Endothelial cell of umbilical vein (primary cell): ENCODE measurements around the gene GPX5. TPM values are rescaled to one million over a fixed set of nuclear protein-coding genes. Genes with fewer than 3 reads are reported as not detected.

Source experiments
- BruUV-seq: library from RNA; stranded (reverse); fragments of 400-500 nt; replicated peaks from 2 replicates; lab custom pipeline; 2021; lab: Mats Ljungman, UMichigan
- CTCF ChIA-PET: fragments of 300-600, 350-600 bp; sonication (Branson Sonifier 250); formaldehyde crosslinking; loops from one replicate; lab custom pipeline; 2021; ENCODE audit warnings: antibody characterized with exemption, inconsistent platforms; lab: Charles Lee
- POLR2A ChIA-PET: fragments of 300-600, 350-600 bp; sonication (Branson Sonifier 250); formaldehyde crosslinking; loops from one replicate; lab custom pipeline; 2021; ENCODE audit warnings: antibody characterized with exemption, inconsistent platforms; lab: Charles Lee
- DNase-seq: peaks from one replicate; pipeline ENCODE4 v3.0.0-alpha.2; 2011; ENCODE audit warnings: low read depth, low spot score
- FAIRE-seq: peaks from 2 replicates; lab custom pipeline; 2011; peaks lifted over from hg19 to GRCh38; lab: Jason Lieb, UNC
- H2AFZ ChIP-seq: 2 replicates; pipeline ENCODE4 v1.6.0; 2012; ENCODE audit warnings: low read depth, low read length, control low read depth, inconsistent platforms
- H3K27ac ChIP-seq: 2 replicates; pipeline ENCODE4 v1.5.1; 2011; ENCODE audit warnings: low read depth, mild to moderate bottlenecking, control low read depth, low read length, moderate library complexity; ENCODE audit not compliant: insufficient read depth
- H3K27me3 ChIP-seq, 2 experiments: 2 replicates each; pipeline versions ENCODE4 v1.6.0 to v1.6.1; 2011; ENCODE audit warnings: low read length in 2 of 2, mixed read lengths in 1 of 2; ENCODE audit not compliant: control insufficient read depth in 2 of 2, insufficient read depth in 2 of 2
- H3K36me3 ChIP-seq, 2 experiments: 2 replicates in 1 of 2; 3 replicates in 1 of 2; pipeline ENCODE4 v1.5.1; 2011; ENCODE audit warnings: low read length in 2 of 2, mild to moderate bottlenecking in 1 of 2, moderate library complexity in 1 of 2; ENCODE audit not compliant: control insufficient read depth in 2 of 2, insufficient read depth in 2 of 2; ENCODE audit errors: extremely low read depth in 1 of 2
- H3K4me1 ChIP-seq: 3 replicates; pipeline ENCODE4 v1.5.1; 2011; ENCODE audit warnings: mild to moderate bottlenecking, low read length; ENCODE audit not compliant: control insufficient read depth, insufficient read depth; ENCODE audit errors: extremely low read depth
- H3K4me2 ChIP-seq: 2 replicates; pipeline ENCODE4 v1.6.1; 2011; ENCODE audit warnings: low read length, control low read depth, mixed read lengths; ENCODE audit not compliant: insufficient read depth
- H3K4me3 ChIP-seq, 3 experiments: fragments of 200-600 bp in 1 of 3; sonication (generic), shearing (Covaris generic) in 1 of 3; replicated peaks in 1 of 3; 2 replicates each; pipeline ENCODE4 v1.5.1; 2011 to 2016; ENCODE audit warnings: control low read depth in 3 of 3, low read length in 3 of 3, mild to moderate bottlenecking in 2 of 3, inconsistent platforms in 1 of 3, low read depth in 1 of 3, moderate library complexity in 1 of 3; ENCODE audit not compliant: insufficient read depth in 1 of 3
- H3K79me2 ChIP-seq: 2 replicates; pipeline ENCODE4 v1.6.0; 2012; ENCODE audit warnings: low read length, inconsistent platforms; ENCODE audit not compliant: control insufficient read depth, insufficient read depth
- H3K9ac ChIP-seq: replicated peaks from 2 replicates; pipeline ENCODE3; 2011; ENCODE audit warnings: low read length, control low read depth; ENCODE audit not compliant: insufficient read depth; ENCODE audit errors: extremely low read depth
- H3K9me1 ChIP-seq: replicated peaks from 3 replicates; pipeline ENCODE4 v1.6.0; 2011; ENCODE audit warnings: mild to moderate bottlenecking, low read length; ENCODE audit not compliant: control insufficient read depth, insufficient read depth; ENCODE audit errors: extremely low read depth
- H3K9me3 ChIP-seq: replicated peaks from 2 replicates; pipeline ENCODE4 v1.5.1; 2012; ENCODE audit warnings: low read length, inconsistent platforms; ENCODE audit not compliant: control insufficient read depth, insufficient read depth
- H4K20me1 ChIP-seq: replicated peaks from 2 replicates; pipeline ENCODE3; 2011; ENCODE audit warnings: mild to moderate bottlenecking, low read length; ENCODE audit not compliant: control insufficient read depth, insufficient read depth; ENCODE audit errors: extremely low read depth
- CTCF ChIP-seq, 2 donors: IDR thresholded peaks; 1 replicate in 1 of 2; 2 replicates in 1 of 2; pipeline ENCODE4 v1.5.1; 2011; ENCODE audit warnings: low read length in 2 of 2, mild to moderate bottlenecking in 2 of 2, moderate library complexity in 2 of 2, control low read depth in 1 of 2, inconsistent platforms in 1 of 2, low read depth in 1 of 2; ENCODE audit not compliant: insufficient read depth in 1 of 2; ENCODE audit errors: extremely low read depth in 1 of 2
- EZH2 ChIP-seq: IDR thresholded peaks from 2 replicates; pipeline ENCODE4 v1.6.1; 2012; ENCODE audit warnings: borderline replicate concordance, low read depth, mild to moderate bottlenecking, moderate library complexity, low read length, inconsistent platforms; ENCODE audit not compliant: severe bottlenecking
- FOS ChIP-seq: IDR thresholded peaks from 2 replicates; pipeline ENCODE4 v1.6.1; 2011; ENCODE audit warnings: mild to moderate bottlenecking, low read length, moderate library complexity, borderline replicate concordance; ENCODE audit not compliant: insufficient read depth
- GATA2 ChIP-seq: IDR thresholded peaks from 2 replicates; pipeline ENCODE4 v1.7.0; 2011; ENCODE audit warnings: low read depth, mild to moderate bottlenecking, moderate library complexity, mixed read lengths, low read length; ENCODE audit not compliant: insufficient read length, insufficient read depth
- JUN ChIP-seq: IDR thresholded peaks from 2 replicates; pipeline ENCODE4 v1.6.1; 2011; ENCODE audit warnings: borderline replicate concordance, low read depth; ENCODE audit not compliant: insufficient read length, insufficient read depth
- MAX ChIP-seq: IDR thresholded peaks from 2 replicates; pipeline ENCODE4 v1.6.1; 2011; ENCODE audit not compliant: insufficient read depth, insufficient read length
- MYC ChIP-seq: IDR thresholded peaks from one replicate; pipeline ENCODE4 v1.6.1; 2011; ENCODE audit warnings: mild to moderate bottlenecking, low read depth, low read length
- POLR2A ChIP-seq: IDR thresholded peaks from 2 replicates; pipeline ENCODE4 v1.6.1; 2012; ENCODE audit warnings: low read depth, mild to moderate bottlenecking, control low read depth, low read length
- POLR2AphosphoS5 ChIP-seq: IDR thresholded peaks from 2 replicates; pipeline ENCODE4 v1.6.1; 2012; ENCODE audit warnings: low read depth, mild to moderate bottlenecking, control low read depth, low read length, moderate library complexity; ENCODE audit not compliant: insufficient read depth
- dilution Hi-C: fragments of 300-500 bp; cut with MboI; formaldehyde crosslinking; loops from one replicate; pipeline ENCODE4 v1.15.0; 2019; ENCODE audit warnings: low sequenced_read_pairs; ENCODE audit not compliant: extremely low pct_ligation_motif_present
- intact Hi-C: fragments of 100-400 bp; cut with micrococcal nuclease; formaldehyde crosslinking; loops from one replicate; pipeline ENCODE4 v1.10.0; 2022
- polyA plus RNA-seq, 4 experiments: library from polyadenylated mRNA; depleted of rRNA in 3 of 4; stranded (reverse) in 3 of 4; unstranded in 1 of 4; fragments of >200 nt; gene quantifications; 2 replicates each; pipeline versions ENCODE4 v1.2.1 to v1.2.3, GENCODE V29; 2011 to 2012; ENCODE audit warnings: missing spikeins in 1 of 4
- total RNA-seq: library from RNA; stranded (reverse); gene quantifications from 2 replicates; pipeline ENCODE4 v1.2.3, GENCODE V29; 2021

GPX5 gene
- total and polyA plus RNA-seq, 2 donors (not counting 3 experiments of a cell fraction or from before 2014, with no cell fraction given), result not detected

- H3K9me3 ChIP-seq, result no peaks in the 10 kb centered on the region
- no peak for TF ChIP-seq EZH2
- TF ChIP-seq JUN, result no peak
- no peak for TF ChIP-seq CTCF (IDR thresholded peaks at IDR 0.05; ENCODE audit: extremely low read depth in 1 of 2, insufficient read depth in 1 of 2, low read depth in 1 of 2, low read length in 2 of 2)
- TF ChIP-seq MAX, result no peak
- TF ChIP-seq FOS, result no peak
- no peak for TF ChIP-seq MYC
- TF ChIP-seq POLR2A, result no peak
- no peak for TF ChIP-seq GATA2
- no peak for TF ChIP-seq POLR2AphosphoS5
- no peak overlapping the region for H3K9ac ChIP-seq
- no peaks in the 10 kb centered on the region for H3K9me1 ChIP-seq
- H4K20me1 ChIP-seq, result no peaks in the 10 kb centered on the region
- no peak overlapping the region for H3K4me2 ChIP-seq
- H3K4me1 ChIP-seq, result no peaks in the 10 kb centered on the region
- H3K27me3 ChIP-seq, result no peaks in the 10 kb centered on the region
- BruUV-seq, result no TSS peak
- FAIRE-seq, result no peak
- no peak overlapping the region for H3K4me3 ChIP-seq
- no peaks in the 10 kb centered on the region for H3K79me2 ChIP-seq
- no peaks in the 10 kb centered on the region for H3K36me3 ChIP-seq
- no peak overlapping the region for H3K27ac ChIP-seq
- dilution Hi-C loops, result no loop called here
- DNase-seq, result no peak
- intact Hi-C loops, result no loop called here
- CTCF ChIA-PET, result no interaction called here
- POLR2A ChIA-PET, result no interaction called here
- H2AFZ ChIP-seq, result no peak overlapping the region
These were observed 18.7 kb upstream of the GPX5 start for GRCh38 chr6:28506807-28507475.
